T-cell (primary cell): ENCODE data around the gene MTHFS. TPM values are rescaled to one million over a fixed set of nuclear protein-coding genes. Genes with fewer than 3 reads are reported as not detected.

ENCODE experiments used
- ATAC-seq, 4 experiments: fragments of 200-7000 bp in 3 of 4; fragments of 150-1000 bp in 1 of 4; cut with Tn5 transposase; replicated peaks in 1 of 4; 1 replicate in 3 of 4; 2 replicates in 1 of 4; pipeline ENCODE4 v1.10.0; 2021; ENCODE audit warnings: moderate library complexity in 3 of 4, mild to moderate bottlenecking in 2 of 4, moderate number of reproducible peaks in 1 of 4
- CTCF ChIA-PET, 2 donors: fragments of 300-600 bp; sonication (Branson Sonifier 250); formaldehyde crosslinking; loops; one replicate each; lab custom pipeline; 2022; ENCODE audit warnings: antibody characterized with exemption in 2 of 2; lab: Charles Lee
- POLR2A ChIA-PET, 2 donors: fragments of 300-600 bp; sonication (Branson Sonifier 250); formaldehyde crosslinking; loops; one replicate each; lab custom pipeline; 2022; ENCODE audit warnings: antibody characterized with exemption in 2 of 2; lab: Charles Lee
- DNase-seq, 35 experiments: peaks; one replicate each; pipeline versions ENCODE4 v3.0.0 to v3.0.0-alpha.2; 2013 to 2023
- H3K27ac ChIP-seq: one replicate; pipeline ENCODE4 v1.5.1; 2013; ENCODE audit warnings: low read length
- H3K27me3 ChIP-seq, 2 experiments: replicated peaks in 1 of 2; 1 replicate in 1 of 2; 2 replicates in 1 of 2; pipeline versions ENCODE4 v1.6.1 to v1.7.0; 2013; ENCODE audit warnings: low read length in 1 of 2, mixed read lengths in 1 of 2; ENCODE audit not compliant: control insufficient read depth in 2 of 2, insufficient read depth in 2 of 2; ENCODE audit errors: extremely low read depth in 1 of 2
- H3K36me3 ChIP-seq, 2 donors: 1 replicate in 1 of 2; 2 replicates in 1 of 2; pipeline versions ENCODE4 v1.6.1 to v1.7.0; 2013; ENCODE audit warnings: low read length in 1 of 2; ENCODE audit not compliant: control insufficient read depth in 2 of 2, insufficient read depth in 1 of 2; ENCODE audit errors: extremely low read depth in 1 of 2
- H3K4me1 ChIP-seq, 2 experiments: 1 replicate in 1 of 2; 2 replicates in 1 of 2; pipeline versions ENCODE4 v1.6.1 to v1.7.0; 2013; ENCODE audit warnings: low read length in 2 of 2, mixed read lengths in 1 of 2; ENCODE audit not compliant: insufficient read depth in 2 of 2, control insufficient read depth in 1 of 2; ENCODE audit errors: extremely low read depth in 1 of 2
- H3K4me3 ChIP-seq, 2 donors: 1 replicate in 1 of 2; 2 replicates in 1 of 2; pipeline versions ENCODE4 v1.5.1 to v1.7.0; 2013; ENCODE audit warnings: mild to moderate bottlenecking in 2 of 2, low read length in 1 of 2, moderate library complexity in 1 of 2; ENCODE audit not compliant: control insufficient read depth in 1 of 2; ENCODE audit errors: extremely low read depth in 1 of 2
- H3K9me3 ChIP-seq: 2 replicates; pipeline ENCODE4 v1.7.0; 2013
- H3K27ac Mint-ChIP-seq, 2 donors: one replicate each; pipeline ENCODE4 v1.8.0; 2020 to 2021; ENCODE audit warnings: mild to moderate bottlenecking in 2 of 2, mixed read lengths in 2 of 2
- H3K27me3 Mint-ChIP-seq, 2 donors: one replicate each; pipeline ENCODE4 v1.8.0; 2021 to 2022; ENCODE audit warnings: mixed read lengths in 2 of 2
- H3K36me3 Mint-ChIP-seq: one replicate; pipeline ENCODE4 v1.8.0; 2021; ENCODE audit warnings: mixed read lengths
- H3K4me1 Mint-ChIP-seq, 3 donors: one replicate each; pipeline ENCODE4 v1.8.0; 2020 to 2022; ENCODE audit warnings: mixed read lengths in 3 of 3, mild to moderate bottlenecking in 1 of 3
- H3K4me3 Mint-ChIP-seq, 3 donors: one replicate each; pipeline ENCODE4 v1.8.0; 2020 to 2022; ENCODE audit warnings: mild to moderate bottlenecking in 3 of 3, mixed read lengths in 3 of 3, moderate library complexity in 3 of 3
- H3K9me3 Mint-ChIP-seq, 3 donors: one replicate each; pipeline ENCODE4 v1.8.0; 2020 to 2022; ENCODE audit warnings: mixed read lengths in 3 of 3
- WGBS: methylation state at CpG from one replicate; pipeline ENCODE4 v1.1.5; 2013; ENCODE audit warnings: missing lambda C conversion rate; ENCODE audit not compliant: insufficient coverage; 5-methylcytosine and 5-hydroxymethylcytosine counted together
- total RNA-seq, 35 experiments: library from RNA in 6 of 35; stranded (reverse) in 6 of 35; fragments of 120-200 nt in 1 of 35; gene quantifications; one replicate each; pipeline versions ENCODE4 v1.2.1 to v1.2.4 and lab custom pipeline; 2013 to 2026

The MTHFS gene
- total RNA-seq, 5 donors from 2014 or later (not counting 1 experiment from before 2014, with no cell fraction given): 13.2 to 31.6 (median 27.3) TPM

GRCh38 chr15:79812541-79812940 lies 84.3 kb downstream of the MTHFS start:
- no peak overlapping the region for H3K27ac Mint-ChIP-seq
- ATAC-seq: no peak

GRCh38 chr15:79811406-79812405 lies 85.1 kb downstream of the MTHFS start:
- H3K4me1 ChIP-seq: no peaks in the 10 kb centered on the region
- H3K9me3 Mint-ChIP-seq: no peaks in the 10 kb centered on the region

More at GRCh38 chr15:79812541-79812940, 84.3 kb downstream of the MTHFS start:
- no peak overlapping the region for H3K27ac ChIP-seq
- peaks cover 3% of the 10 kb centered on the region for H3K36me3 Mint-ChIP-seq
- no peaks in the 10 kb centered on the region for H3K9me3 ChIP-seq
- H3K4me1 ChIP-seq: no peaks in the 10 kb centered on the region
- WGBS: 83% methylated on average over 2 of the region's 3 CpGs
- ChIA-PET CTCF (no interaction called here), POLR2A (no interaction called here)
- no peak for DNase-seq
- H3K27me3 Mint-ChIP-seq: peaks cover 0 to 4% of the 10 kb centered on the region in 2 donors
- H3K9me3 Mint-ChIP-seq: no peaks in the 10 kb centered on the region
- H3K4me3 ChIP-seq: no peak overlapping the region
- peaks cover 0 to 3% of the 10 kb centered on the region in 2 experiments for H3K27me3 ChIP-seq
- no peaks in the 10 kb centered on the region for H3K4me1 Mint-ChIP-seq
- H3K36me3 ChIP-seq: no peaks in the 10 kb centered on the region
- H3K4me3 Mint-ChIP-seq: no peak overlapping the region

GRCh38 chr15:79804838-79805237 lies 92.0 kb downstream of the MTHFS start:
- WGBS: no CpG with 5 or more reads among the region's 2 CpGs
- no peak for ATAC-seq
- Mint-ChIP-seq H3K36me3 (peaks cover 3% of the 10 kb centered on the region), H3K4me3 (no peak overlapping the region), H3K4me1 (no peaks in the 10 kb centered on the region), H3K27me3 (peaks cover 11 to 21% of the 10 kb centered on the region in 2 donors), H3K27ac (no peak overlapping the region), H3K9me3 (no peaks in the 10 kb centered on the region)
- Histone ChIP-seq H3K27me3 (no peaks in the 10 kb centered on the region), H3K9me3 (no peaks in the 10 kb centered on the region), H3K27ac (no peak overlapping the region), H3K4me3 (no peak overlapping the region), H3K36me3 (no peaks in the 10 kb centered on the region), H3K4me1 (no peaks in the 10 kb centered on the region)
- ChIA-PET CTCF (no interaction called here), POLR2A (no interaction called here)
- no peak for DNase-seq

More at GRCh38 chr15:79811406-79812405, 85.1 kb downstream of the MTHFS start:
- H3K4me3 ChIP-seq: no peak overlapping the region
- 83% methylated on average over 8 of the region's 15 CpGs for WGBS
- H3K9me3 ChIP-seq: no peaks in the 10 kb centered on the region
- no peak overlapping the region for H3K27ac Mint-ChIP-seq
- no peaks in the 10 kb centered on the region for H3K36me3 ChIP-seq
- CTCF ChIA-PET: no interaction called here
- ATAC-seq (no peak), DNase-seq (no peak)
- H3K27ac ChIP-seq: no peak overlapping the region
- POLR2A ChIA-PET: no interaction called here
- no peak overlapping the region for H3K4me3 Mint-ChIP-seq
- peaks cover 0 to 3% of the 10 kb centered on the region in 2 experiments for H3K27me3 ChIP-seq
- no peaks in the 10 kb centered on the region for H3K4me1 Mint-ChIP-seq
- H3K27me3 Mint-ChIP-seq: peaks cover 0 to 8% of the 10 kb centered on the region in 2 donors
- H3K36me3 Mint-ChIP-seq: peaks cover 3% of the 10 kb centered on the region

DNA sequence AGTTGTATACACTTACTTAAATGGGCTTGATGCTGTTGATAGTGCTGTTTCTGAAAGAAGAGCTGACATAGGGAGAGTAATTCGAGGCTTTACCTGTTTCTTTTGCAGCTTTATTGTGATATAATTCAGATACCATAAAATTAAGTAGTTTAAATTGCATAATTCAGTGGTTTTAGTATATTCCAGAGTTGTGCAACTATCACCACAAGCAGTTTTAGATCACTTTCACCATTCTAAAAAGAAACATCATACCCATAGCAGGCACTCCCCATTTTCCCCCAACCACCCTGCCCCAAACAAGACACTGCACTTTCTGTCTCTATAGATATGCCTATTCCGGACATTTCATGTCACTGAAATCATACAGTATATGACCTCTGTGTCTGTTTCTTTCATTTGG lies 98.5 kb downstream of the MTHFS start:
- ATAC-seq (no peak), DNase-seq (no peak)
- ChIA-PET CTCF (no interaction called here), POLR2A (no interaction called here)
- Histone ChIP-seq H3K4me3 (no peak overlapping the region), H3K4me1 (no peaks in the 10 kb centered on the region), H3K27me3 (no peaks in the 10 kb centered on the region), H3K27ac (no peak overlapping the region), H3K9me3 (no peaks in the 10 kb centered on the region), H3K36me3 (no peaks in the 10 kb centered on the region)
- no peaks in the 10 kb centered on the region for H3K36me3 Mint-ChIP-seq
- no peak overlapping the region for H3K27ac Mint-ChIP-seq
- no peaks in the 10 kb centered on the region for H3K9me3 Mint-ChIP-seq
- WGBS: no CpG with 5 or more reads among the region's 2 CpGs
- H3K4me3 Mint-ChIP-seq: no peak overlapping the region
- no peaks in the 10 kb centered on the region for H3K4me1 Mint-ChIP-seq
- peaks cover 0 to 9% of the 10 kb centered on the region in 2 donors for H3K27me3 Mint-ChIP-seq

Other genes with a start within 250 kb of the MTHFS start
- 10 to 100 TPM; 10.6 to 26.2 (median 13.6) TPM for gene BCL2A1, start 74.2 kb upstream of the MTHFS start, total RNA-seq
- 10 to 100 TPM; 49.1 to 84.2 (median 57.1) TPM for gene ZFAND6, start 162.7 kb upstream of the MTHFS start, total RNA-seq